Dedifferentiated amniotic fluid mesenchymal stem cell (primary cell): ENCODE data around the gene PUM1.
A peak's percentile ranks its signal among the peaks of the same experiment; 100 is the strongest.

Experiments
- DNase-seq: peaks from one replicate; pipeline ENCODE4 v3.0.0-alpha.2; 2016; ENCODE audit errors: extremely low spot score

Gene PUM1

GRCh38 chr1:30894508-30894973, 171.0 kb downstream of the PUM1 start:
- DNase-seq = no peak

- no peak for DNase-seq
Observed at GRCh38 chr1:30893776-30894507, 171.6 kb downstream of the PUM1 start.

GRCh38 chr1:30892671-30893073, 172.8 kb downstream of the PUM1 start:
- no peak for DNase-seq

GRCh38 chr1:30891227-30891552, 174.3 kb downstream of the PUM1 start:
- DNase-seq = no peak

DNA sequence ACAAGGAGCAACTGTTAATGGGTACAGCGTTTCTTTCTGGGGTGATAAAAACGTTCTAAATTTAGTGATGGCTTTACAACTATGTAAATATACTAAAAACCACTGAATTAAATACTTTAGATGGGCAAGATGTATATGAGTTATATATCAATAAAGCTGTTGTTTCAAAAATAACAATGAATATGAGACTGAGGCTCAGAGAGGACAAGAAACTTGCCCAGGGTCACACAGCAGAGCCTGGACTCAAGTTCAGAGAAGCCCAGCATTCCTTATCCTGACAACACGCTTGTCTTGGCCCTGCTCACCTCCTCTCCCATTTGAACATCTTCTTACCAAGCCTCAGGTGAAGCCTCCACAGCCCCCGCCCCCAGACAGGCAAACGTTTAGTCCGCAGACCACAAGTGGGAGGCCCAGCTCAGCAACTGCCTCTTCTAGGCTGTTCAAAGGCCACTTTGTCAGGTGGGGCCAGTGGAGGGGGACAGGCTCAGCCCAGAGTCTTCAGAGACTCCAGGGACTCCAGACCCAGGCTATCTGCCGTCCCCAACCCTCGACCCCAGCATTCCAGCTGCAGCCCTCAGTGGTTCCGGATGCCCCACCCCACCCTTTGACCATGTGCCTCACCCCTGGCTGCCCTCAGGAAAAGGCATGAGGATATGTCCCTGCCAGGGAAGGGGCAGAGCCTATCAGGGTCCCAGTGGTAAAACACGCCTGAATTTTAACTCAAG, 174.9 kb downstream of the PUM1 start:
- DNase-seq = no peak

DNA sequence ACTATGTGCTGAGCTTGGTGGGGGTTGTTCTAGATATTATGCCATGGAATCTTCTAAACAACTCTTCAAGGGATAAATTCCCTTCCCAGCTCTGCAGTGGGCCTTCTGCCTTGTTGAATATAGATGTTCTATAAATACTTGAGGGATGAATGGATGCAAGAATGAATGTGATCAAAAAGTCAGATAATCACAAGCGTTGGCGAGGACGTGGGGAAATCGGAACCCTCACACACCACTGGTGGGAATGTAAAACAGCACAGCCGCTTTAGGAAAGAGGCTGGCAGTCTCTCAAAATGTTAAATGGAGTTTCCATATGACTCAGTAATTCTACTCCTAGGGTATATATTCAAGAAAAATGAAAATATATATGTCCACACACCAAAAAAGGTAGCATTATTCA, 176.0 kb downstream of the PUM1 start:
- DNase-seq = no peak

- no peak for DNase-seq
Observed at GRCh38 chr1:30888975-30889374, 176.5 kb downstream of the PUM1 start.

- peak; percentile 87 for DNase-seq
Observed at GRCh38 chr1:30888391-30888790, 177.1 kb downstream of the PUM1 start.

DNA sequence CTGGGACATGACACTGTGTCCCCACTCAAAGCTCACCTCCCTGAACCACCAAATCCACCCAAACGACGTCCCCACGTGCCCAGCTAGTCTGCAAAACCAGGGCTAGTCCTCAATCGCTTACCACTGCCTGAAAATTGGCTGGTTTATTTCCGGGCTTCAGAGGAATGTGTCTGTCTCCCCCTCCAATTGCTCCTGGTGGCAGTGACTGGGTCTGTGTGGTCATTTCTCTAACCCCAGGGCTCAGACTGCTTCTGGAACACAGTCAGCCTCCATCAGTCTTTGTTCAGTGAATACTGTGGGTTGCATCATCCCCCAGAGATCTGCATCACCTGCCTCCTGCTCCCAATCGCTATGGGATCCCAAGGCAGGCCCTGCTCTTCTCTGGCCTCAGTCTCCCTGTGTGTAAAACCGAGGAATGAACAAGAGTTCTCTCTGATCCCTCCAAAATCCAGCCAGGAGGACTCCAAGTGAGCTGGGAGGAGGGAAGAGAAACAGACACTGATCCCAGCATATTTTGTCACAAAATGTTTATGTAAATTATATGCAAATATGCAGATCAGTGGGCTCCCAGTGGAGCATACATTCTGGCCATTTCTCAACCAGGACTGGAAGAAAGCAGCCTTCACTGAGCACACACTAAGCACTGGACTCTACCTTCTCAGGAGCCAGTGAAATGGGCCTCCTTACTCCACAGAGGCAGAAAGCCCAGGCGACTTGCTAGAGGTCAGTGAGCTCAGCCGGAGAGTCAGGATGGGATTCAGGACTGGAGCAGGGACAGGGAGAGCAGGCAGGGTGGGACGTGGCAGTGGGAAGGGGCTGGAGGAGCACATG, 177.8 kb downstream of the PUM1 start:
- peak; percentile 49 for DNase-seq

- DNase-seq = no peak
Observed at GRCh38 chr1:30886710-30887428, 178.6 kb downstream of the PUM1 start.

DNA sequence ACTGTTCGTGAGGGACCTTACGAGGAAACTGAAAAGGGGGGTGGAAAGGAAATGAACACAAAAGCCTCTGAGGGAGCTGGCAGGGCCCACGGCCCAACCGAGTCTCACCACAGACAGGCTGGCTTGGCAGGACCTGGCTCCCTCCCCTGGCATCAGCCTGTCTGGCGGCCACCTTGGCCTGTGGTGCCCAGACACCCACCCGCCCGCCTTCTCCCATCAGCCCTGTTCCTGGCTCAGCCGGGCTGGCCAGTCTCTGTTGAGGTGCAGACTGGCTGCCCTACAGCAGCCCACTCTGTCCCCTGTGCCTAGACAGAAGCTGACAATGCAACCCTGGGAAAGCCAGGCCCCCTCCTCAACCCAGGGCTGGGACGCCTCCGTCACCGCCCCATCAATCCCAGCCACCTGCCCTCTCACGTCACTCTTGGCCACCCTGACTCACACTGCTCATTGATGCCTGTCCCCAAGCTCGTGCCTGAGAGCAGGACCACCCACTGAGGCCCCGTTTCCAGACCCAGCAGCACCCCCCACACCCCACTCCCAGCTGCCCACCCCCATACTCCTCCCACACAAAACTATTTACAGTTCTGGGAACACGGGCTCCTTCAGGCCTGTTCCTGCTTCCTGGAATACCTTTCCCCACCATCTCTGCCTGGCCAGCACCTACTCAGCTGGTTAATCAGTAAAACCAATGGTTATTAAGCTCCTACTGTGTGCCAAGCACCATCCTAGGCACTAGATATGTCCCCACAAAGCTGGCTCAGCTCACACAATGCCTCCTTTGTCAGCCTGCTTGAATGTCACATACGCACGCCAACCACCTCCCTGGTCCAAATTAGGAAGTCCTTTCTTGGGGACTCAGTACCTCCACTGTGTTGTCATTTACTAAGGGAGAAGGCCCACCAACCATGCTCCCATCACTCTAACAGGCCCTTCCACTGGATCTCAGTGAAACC, 179.7 kb downstream of the PUM1 start:
- no peak for DNase-seq

DNA sequence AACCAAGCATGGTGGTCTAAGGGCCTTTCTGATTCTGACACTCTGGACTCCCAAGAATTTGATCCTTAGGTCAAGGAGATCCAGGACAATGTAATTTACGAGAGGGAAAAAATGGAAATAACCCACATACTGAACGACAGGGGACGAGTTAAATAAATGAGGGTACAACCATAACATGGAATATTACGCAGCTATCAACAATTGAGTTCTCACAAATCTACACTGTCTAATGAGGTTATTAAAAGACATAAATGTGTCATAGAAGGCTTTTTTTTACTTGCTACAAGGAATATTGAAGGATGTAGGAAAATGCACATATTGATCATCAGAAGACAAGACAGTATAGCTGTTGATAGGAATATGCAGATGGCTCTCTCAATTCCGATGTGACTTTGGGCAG, 180.8 kb downstream of the PUM1 start:
- no peak for DNase-seq

- DNase-seq = no peak
Observed at GRCh38 chr1:30883389-30884172, 181.9 kb downstream of the PUM1 start.

- DNase-seq = no peak
Observed at GRCh38 chr1:30882678-30883388, 182.7 kb downstream of the PUM1 start.
